CD4-positive, alpha-beta memory T cell (primary cell): ENCODE results near the gene TNNC2. TPM values are rescaled to one million over a fixed set of nuclear protein-coding genes. Genes with fewer than 3 reads are reported as not detected.

Experiments
- CTCF ChIA-PET: fragments of 350-600 bp; sonication (Branson Sonifier 250); formaldehyde crosslinking; loops from one replicate; lab custom pipeline; 2021; ENCODE audit warnings: inconsistent platforms; ENCODE audit not compliant: partially characterized antibody; lab: Charles Lee
- POLR2A ChIA-PET: fragments of 350-600 bp; sonication (Branson Sonifier 250); formaldehyde crosslinking; loops from one replicate; lab custom pipeline; 2021; ENCODE audit not compliant: partially characterized antibody; lab: Charles Lee
- DNase-seq, 5 donors: peaks; one replicate each; pipeline versions ENCODE4 v3.0.0 to v3.0.0-alpha.2; 2020 to 2022; ENCODE audit warnings: mixed read lengths in 1 of 5
- H3K27ac ChIP-seq: one replicate; pipeline ENCODE4 v1.7.0; 2013; ENCODE audit warnings: low read depth, low read length
- H3K27me3 ChIP-seq: 2 replicates; pipeline ENCODE4 v1.7.0; 2013; ENCODE audit warnings: mild to moderate bottlenecking, low read length, moderate library complexity; ENCODE audit not compliant: insufficient read depth
- H3K36me3 ChIP-seq: 2 replicates; pipeline ENCODE4 v1.7.0; 2013; ENCODE audit warnings: mild to moderate bottlenecking, low read length, moderate library complexity; ENCODE audit not compliant: insufficient read depth
- H3K4me1 ChIP-seq: 2 replicates; pipeline ENCODE4 v1.7.0; 2013; ENCODE audit warnings: mild to moderate bottlenecking, low read length, moderate library complexity; ENCODE audit not compliant: insufficient read depth
- H3K4me3 ChIP-seq, 2 donors: one replicate each; pipeline ENCODE4 v1.7.0; 2013; ENCODE audit warnings: low read length in 2 of 2, mild to moderate bottlenecking in 1 of 2
- H3K9me3 ChIP-seq, 2 donors: one replicate each; pipeline ENCODE4 v1.7.0; 2013; ENCODE audit warnings: low read length in 2 of 2, control low read depth in 1 of 2; ENCODE audit not compliant: control insufficient read depth in 1 of 2
- H3K27ac Mint-ChIP-seq, 7 donors: one replicate each; pipeline ENCODE4 v1.8.0; 2020 to 2021; ENCODE audit warnings: mixed read lengths in 7 of 7, mild to moderate bottlenecking in 6 of 7, inconsistent platforms in 3 of 7, moderate library complexity in 3 of 7
- H3K27me3 Mint-ChIP-seq, 2 donors: one replicate each; pipeline ENCODE4 v1.8.0; 2020 to 2021; ENCODE audit warnings: mixed read lengths in 2 of 2
- H3K36me3 Mint-ChIP-seq, 2 donors: one replicate each; pipeline ENCODE4 v1.8.0; 2020 to 2021; ENCODE audit warnings: mixed read lengths in 2 of 2, inconsistent platforms in 1 of 2, mild to moderate bottlenecking in 1 of 2
- H3K4me1 Mint-ChIP-seq, 4 donors: one replicate each; pipeline ENCODE4 v1.8.0; 2020 to 2021; ENCODE audit warnings: mixed read lengths in 4 of 4, mild to moderate bottlenecking in 1 of 4
- H3K4me3 Mint-ChIP-seq, 8 donors: one replicate each; pipeline ENCODE4 v1.8.0; 2020 to 2021; ENCODE audit warnings: mixed read lengths in 8 of 8, mild to moderate bottlenecking in 7 of 8, moderate library complexity in 6 of 8, inconsistent platforms in 3 of 8
- H3K9me3 Mint-ChIP-seq, 8 donors: one replicate each; pipeline ENCODE4 v1.8.0; 2020 to 2021; ENCODE audit warnings: mixed read lengths in 8 of 8, mild to moderate bottlenecking in 5 of 8, inconsistent platforms in 3 of 8, moderate library complexity in 1 of 8
- intact Hi-C: fragments of 100-400 bp; cut with micrococcal nuclease; formaldehyde crosslinking; loops from one replicate; pipeline ENCODE4 v1.15.1; 2023
- polyA plus RNA-seq, 2 donors: library from polyadenylated mRNA; unstranded; fragments of 300-500 nt; fragmentation: Illumina TruSeq; gene quantifications; one replicate each; pipeline ENCODE4 v1.2.3, GENCODE V29; 2021
- total RNA-seq, 2 experiments: library from RNA; stranded (reverse); gene quantifications; one replicate each; pipeline ENCODE4 v1.2.3, GENCODE V29; 2021

The TNNC2 gene
- total and polyA plus RNA-seq, 4 experiments from 2014 or later: 0.61 to 0.67 TPM; not detected in 2

GRCh38 chr20:45826381-45827019 is 612 bp downstream of the TNNC2 start:
- H3K9me3 ChIP-seq: no peaks in the 10 kb centered on the region
- Mint-ChIP-seq H3K9me3 (no peaks in the 10 kb centered on the region), H3K4me1 (peaks cover 7 to 22% (median 15%) of the 10 kb centered on the region in 4 donors), H3K4me3 (no peak overlapping the region), H3K36me3 (no peaks in the 10 kb centered on the region), H3K27ac (no peak overlapping the region), H3K27me3 (peaks cover 6 to 20% of the 10 kb centered on the region in 2 donors)
- no peak overlapping the region for H3K4me3 ChIP-seq
- intact Hi-C loops: no loop called here
- peaks cover 7% of the 10 kb centered on the region for H3K4me1 ChIP-seq
- ChIA-PET POLR2A (interaction anchor here (0.7 to 1.2 kb wide), 2 partner anchors 107 to 1522 kb away, joined by 3 read pairs; no protein-coding TSS in a partner anchor), CTCF (no interaction called here)
- no peak for DNase-seq
- no peaks in the 10 kb centered on the region for H3K36me3 ChIP-seq
- no peaks in the 10 kb centered on the region for H3K27me3 ChIP-seq
- H3K27ac ChIP-seq: no peak overlapping the region

GRCh38 chr20:45823949-45824835 is 2.9 kb downstream of the TNNC2 start:
- DNase-seq: peak; percentile 37 to 58 (median 47)
- peaks cover 6 to 19% of the 10 kb centered on the region in 2 donors for H3K27me3 Mint-ChIP-seq
- intact Hi-C loops: loop anchor here (1.0 to 2.0 kb wide), 3 partner anchors 33 to 139 kb away; partner anchors contain the start of genes ACOT8, CTSA, NEURL2 and ZSWIM3
- POLR2A ChIA-PET: interaction anchor here (0.6 to 2.3 kb wide), 10 partner anchors 10 to 128 kb away, joined by 3 to 13 read pairs (median 4); partner anchors contain the start of genes CTSA, NEURL2, PCIF1 and SNX21
- Histone ChIP-seq H3K4me3 (peak overlapping the region in 1 of 2 donors; percentile 46), H3K4me1 (peaks cover 7% of the 10 kb centered on the region), H3K27ac (no peak overlapping the region), H3K9me3 (no peaks in the 10 kb centered on the region), H3K27me3 (no peaks in the 10 kb centered on the region), H3K36me3 (no peaks in the 10 kb centered on the region)
- H3K4me3 Mint-ChIP-seq: peak overlapping the region; percentile 64 to 84 (median 80)
- H3K9me3 Mint-ChIP-seq: no peaks in the 10 kb centered on the region
- peak overlapping the region in 6 of 7 donors; percentile 2 to 86 (median 66) for H3K27ac Mint-ChIP-seq
- CTCF ChIA-PET: interaction anchor here (0.8 to 2.9 kb wide), 11 partner anchors 9 to 146 kb away, joined by 3 to 11 read pairs (median 4); partner anchors contain the start of genes CTSA and PCIF1
- H3K4me1 Mint-ChIP-seq: peaks cover 7 to 22% (median 15%) of the 10 kb centered on the region in 4 donors
- no peaks in the 10 kb centered on the region for H3K36me3 Mint-ChIP-seq

GRCh38 chr20:45822857-45823256 is 4.3 kb downstream of the TNNC2 start:
- Mint-ChIP-seq H3K36me3 (no peaks in the 10 kb centered on the region), H3K9me3 (no peaks in the 10 kb centered on the region), H3K4me3 (peak overlapping the region in 1 of 8 donors; percentile 34), H3K27me3 (peaks cover 6 to 21% of the 10 kb centered on the region in 2 donors), H3K27ac (peak overlapping the region in 1 of 7 donors; percentile 29), H3K4me1 (peaks cover 7 to 22% (median 15%) of the 10 kb centered on the region in 4 donors)
- CTCF ChIA-PET: interaction anchor here (2.9 kb wide), 1 partner anchor 24 kb away, joined by 11 read pairs; no protein-coding TSS in a partner anchor
- no peak for DNase-seq
- Histone ChIP-seq H3K9me3 (no peaks in the 10 kb centered on the region), H3K27ac (no peak overlapping the region), H3K4me3 (no peak overlapping the region), H3K36me3 (no peaks in the 10 kb centered on the region), H3K4me1 (peaks cover 7% of the 10 kb centered on the region), H3K27me3 (no peaks in the 10 kb centered on the region)
- intact Hi-C loops: no loop called here
- POLR2A ChIA-PET: interaction anchor here (0.9 to 2.3 kb wide), 3 partner anchors 10 to 36 kb away, joined by 3 to 13 read pairs (median 8); partner anchors contain the start of genes SNX21 and UBE2C

- Histone ChIP-seq H3K27ac (no peak overlapping the region), H3K36me3 (no peaks in the 10 kb centered on the region), H3K9me3 (no peaks in the 10 kb centered on the region), H3K4me1 (peaks cover 7% of the 10 kb centered on the region), H3K27me3 (no peaks in the 10 kb centered on the region), H3K4me3 (no peak overlapping the region)
- DNase-seq: no peak
- Mint-ChIP-seq H3K27ac (peak overlapping the region in 1 of 7 donors; percentile 27), H3K27me3 (peaks cover 6 to 21% of the 10 kb centered on the region in 2 donors), H3K36me3 (no peaks in the 10 kb centered on the region), H3K4me1 (peaks cover 7 to 22% (median 15%) of the 10 kb centered on the region in 4 donors), H3K4me3 (no peak overlapping the region), H3K9me3 (no peaks in the 10 kb centered on the region)
- intact Hi-C loops: no loop called here
- CTCF ChIA-PET: interaction anchor here (2.9 kb wide), 1 partner anchor 23 kb away, joined by 11 read pairs; no protein-coding TSS in a partner anchor
- POLR2A ChIA-PET: interaction anchor here (1.8 kb wide), 1 partner anchor 9 kb away, joined by 8 read pairs; the partner anchor contains the start of gene UBE2C
Observed at GRCh38 chr20:45821947-45822346, 5.2 kb downstream of the TNNC2 start.

- no peaks in the 10 kb centered on the region for H3K9me3 Mint-ChIP-seq
Observed at GRCh38 chr20:45819466-45819865, 7.6 kb downstream of the TNNC2 start.

GRCh38 chr20:45818239-45818638 is 8.9 kb downstream of the TNNC2 start:
- Mint-ChIP-seq H3K4me3 (no peak overlapping the region), H3K9me3 (no peaks in the 10 kb centered on the region), H3K27ac (no peak overlapping the region), H3K36me3 (no peaks in the 10 kb centered on the region), H3K27me3 (peaks cover 0 to 11% of the 10 kb centered on the region in 2 donors), H3K4me1 (peaks cover 2 to 10% (median 6%) of the 10 kb centered on the region in 4 donors)
- H3K4me3 ChIP-seq: no peak overlapping the region
- H3K27me3 ChIP-seq: no peaks in the 10 kb centered on the region
- ChIA-PET POLR2A (no interaction called here), CTCF (interaction anchor here (1.1 kb wide), 1 partner anchor 19 kb away, joined by 8 read pairs; no protein-coding TSS in a partner anchor)
- intact Hi-C loops: no loop called here
- no peaks in the 10 kb centered on the region for H3K36me3 ChIP-seq
- no peaks in the 10 kb centered on the region for H3K9me3 ChIP-seq
- H3K4me1 ChIP-seq: peaks cover 10% of the 10 kb centered on the region
- no peak overlapping the region for H3K27ac ChIP-seq
- DNase-seq: no peak

More at GRCh38 chr20:45819466-45819865, 7.6 kb downstream of the TNNC2 start:
- H3K27me3 Mint-ChIP-seq: peaks cover 6 to 18% of the 10 kb centered on the region in 2 donors
- intact Hi-C loops: no loop called here
- H3K27me3 ChIP-seq: no peaks in the 10 kb centered on the region
- H3K36me3 Mint-ChIP-seq: no peaks in the 10 kb centered on the region
- POLR2A ChIA-PET: interaction anchor here (1.0 kb wide), 1 partner anchor 11 kb away, joined by 4 read pairs; no protein-coding TSS in a partner anchor
- no peak overlapping the region for H3K4me3 Mint-ChIP-seq
- H3K4me3 ChIP-seq: no peak overlapping the region
- H3K4me1 Mint-ChIP-seq: peaks cover 7 to 17% (median 11%) of the 10 kb centered on the region in 4 donors
- H3K9me3 ChIP-seq: no peaks in the 10 kb centered on the region
- H3K36me3 ChIP-seq: no peaks in the 10 kb centered on the region
- DNase-seq: no peak
- no peak overlapping the region for H3K27ac ChIP-seq
- no peak overlapping the region for H3K27ac Mint-ChIP-seq
- peaks cover 7% of the 10 kb centered on the region for H3K4me1 ChIP-seq
- CTCF ChIA-PET: interaction anchor here (1.1 kb wide), 1 partner anchor 20 kb away, joined by 8 read pairs; no protein-coding TSS in a partner anchor
